ENCODE measurements around the gene MAPK9.

GRCh38 chr5:180334176-180334575 is 42.3 kb upstream of the MAPK9 start:
- no peak for TF ChIP-seq ZNF24 (IDR thresholded peaks at IDR 0.05)
- TF ChIP-seq ERF (CRISPR knock-in tag; IDR thresholded peaks at IDR 0.05), result no peak
- no peak for TF ChIP-seq CREB1 (IDR thresholded peaks at IDR 0.05)
- TF ChIP-seq CREB1 (CRISPR knock-in tag; IDR thresholded peaks at IDR 0.05), result no peak
- no peak for TF ChIP-seq POLR2A (conservative IDR thresholded peaks at IDR 0.05)
- no peak for TF ChIP-seq ARID4B (CRISPR knock-in tag; IDR thresholded peaks at IDR 0.05)
- TF ChIP-seq TBP (optimal IDR thresholded peaks at IDR 0.05; ENCODE audit: low read depth, low read length), result no peak
- no peak for TF ChIP-seq ELK1 (CRISPR knock-in tag; IDR thresholded peaks at IDR 0.05)
- no peak for TF ChIP-seq ZNF174 (CRISPR knock-in tag; IDR thresholded peaks at IDR 0.05)
- TF ChIP-seq SIN3A (IDR thresholded peaks at IDR 0.05; ENCODE audit: borderline replicate concordance in 2 of 2, control insufficient read depth in 1 of 2, low read depth in 2 of 2, low read length in 2 of 2), result no peak
- no peak for TF ChIP-seq ZBTB2 (IDR thresholded peaks at IDR 0.05)
- no peak for TF ChIP-seq ZNF407 (IDR thresholded peaks at IDR 0.05; ENCODE audit: low read depth)
- no peak for TF ChIP-seq ZNF717 (CRISPR knock-in tag; IDR thresholded peaks at IDR 0.05)
- no peak for TF ChIP-seq RBM14 (IDR thresholded peaks at IDR 0.05; ENCODE audit: borderline replicate concordance, insufficient read depth, low read depth, low read length)

All from K562 (cell line).